Glomerular visceral epithelial cell (primary cell): ENCODE data around the gene MARCHF7.
"Not testable (repeated sequence)": the region's sequence is repeated elsewhere in the genome, so short reads cannot be mapped to it uniquely, and the experiment has no call there.

Experiments used
- DNase-seq: peaks from one replicate; pipeline ENCODE4 v3.0.0-alpha.2; 2016; ENCODE audit errors: extremely low spot score

MARCHF7 gene

GRCh38 chr2:159716857-159717256, 4.6 kb downstream of the MARCHF7 start:
- no peak for DNase-seq

GRCh38 chr2:159720676-159721075, 8.4 kb downstream of the MARCHF7 start:
- DNase-seq, result no peak

GRCh38 chr2:159722580-159722979, 10.3 kb downstream of the MARCHF7 start:
- no peak for DNase-seq

GRCh38 chr2:159724795-159725572, 12.7 kb downstream of the MARCHF7 start:
- not testable (repeated sequence) for DNase-seq

- no peak for DNase-seq
These were observed 13.4 kb downstream of the MARCHF7 start for GRCh38 chr2:159725713-159726112.

- no peak for DNase-seq
These were observed 16.3 kb downstream of the MARCHF7 start for GRCh38 chr2:159728629-159729028.

- DNase-seq, result no peak
These were observed 23.3 kb downstream of the MARCHF7 start for GRCh38 chr2:159735648-159736047.

- DNase-seq, result no peak
These were observed 23.7 kb downstream of the MARCHF7 start for GRCh38 chr2:159736048-159736447.

- no peak for DNase-seq
These were observed 25.1 kb downstream of the MARCHF7 start for GRCh38 chr2:159737292-159737916.

- DNase-seq, result no peak
These were observed 25.6 kb downstream of the MARCHF7 start for GRCh38 chr2:159737917-159738296.

- DNase-seq, result no peak
These were observed 26.4 kb downstream of the MARCHF7 start for GRCh38 chr2:159738509-159739390.

GRCh38 chr2:159742846-159743245, 30.5 kb downstream of the MARCHF7 start:
- DNase-seq, result no peak

- no peak for DNase-seq
These were observed 32.1 kb downstream of the MARCHF7 start for GRCh38 chr2:159744363-159744762.

GRCh38 chr2:159745237-159745636, 32.9 kb downstream of the MARCHF7 start:
- not testable (repeated sequence) for DNase-seq

GRCh38 chr2:159748089-159748488, 35.8 kb downstream of the MARCHF7 start:
- no peak for DNase-seq

- DNase-seq, result no peak
These were observed 38.6 kb downstream of the MARCHF7 start for GRCh38 chr2:159750873-159751272.

GRCh38 chr2:159753797-159754196, 41.5 kb downstream of the MARCHF7 start:
- DNase-seq, result no peak

- no peak for DNase-seq
These were observed 42.7 kb downstream of the MARCHF7 start for GRCh38 chr2:159755014-159755413.

- DNase-seq, result peak; percentile 66
These were observed 43.5 kb downstream of the MARCHF7 start for GRCh38 chr2:159755788-159756187.

GRCh38 chr2:159758239-159758638, 45.9 kb downstream of the MARCHF7 start:
- no peak for DNase-seq

GRCh38 chr2:159758686-159759085, 46.4 kb downstream of the MARCHF7 start:
- DNase-seq, result no peak

- DNase-seq, result no peak
These were observed 47.3 kb downstream of the MARCHF7 start for GRCh38 chr2:159759577-159759976.
